ENCODE results near the gene ZNF423. TPM values are rescaled to one million over a fixed set of nuclear protein-coding genes. Genes with fewer than 3 reads are reported as not detected.

The ZNF423 gene
- total RNA-seq, 2 experiments from 2014 or later = not detected

DNA sequence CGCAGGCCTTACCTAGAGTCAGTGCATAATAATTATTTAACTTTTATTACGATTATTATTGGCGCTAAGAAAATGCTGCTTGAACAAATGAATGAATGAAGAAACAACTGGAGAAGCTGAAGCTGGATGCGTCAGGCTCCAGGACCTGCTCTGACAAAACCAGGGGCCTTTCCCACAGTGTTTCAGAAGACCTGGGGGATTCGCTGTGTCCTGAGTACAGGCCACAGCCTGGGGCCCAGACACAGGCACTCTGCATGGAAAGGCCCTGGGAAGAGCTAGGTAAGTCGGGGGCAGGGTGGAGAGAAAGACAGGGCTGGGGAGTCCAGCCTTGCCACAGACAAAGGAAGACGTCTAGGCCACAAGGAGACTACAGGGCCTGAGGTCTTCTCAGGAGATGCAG, 226.1 kb downstream of the ZNF423 start:
- DNase-seq = no peak
- POLR2A ChIA-PET = no interaction called here

DNA sequence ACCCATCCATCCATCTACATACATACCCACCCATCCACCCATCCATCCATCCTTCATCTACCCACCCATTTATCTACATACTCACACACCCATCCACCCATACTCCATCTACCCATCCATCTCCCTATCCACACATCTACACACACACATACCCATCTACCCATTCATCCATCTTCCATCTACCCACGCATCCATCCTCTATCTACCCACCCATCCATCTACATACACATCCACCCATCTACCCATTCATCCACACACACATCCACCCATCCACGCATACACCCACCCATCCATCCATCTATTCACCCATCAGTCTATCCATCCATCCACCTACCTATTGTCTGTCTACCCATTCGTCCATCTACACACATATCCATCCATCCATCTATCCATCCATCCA, 227.8 kb downstream of the ZNF423 start:
- DNase-seq = no peak
- H3K27ac Mint-ChIP-seq = no peak overlapping the region
- intact Hi-C loops (cut with DNase I, micrococcal nuclease) = no loop called here
- H3K4me3 Mint-ChIP-seq = no peak overlapping the region
- POLR2A ChIA-PET = no interaction called here
- no peaks in the 10 kb centered on the region for H3K4me1 Mint-ChIP-seq
- CTCF ChIA-PET = no interaction called here
- no peak for ATAC-seq
- H3K27me3 Mint-ChIP-seq = no peaks in the 10 kb centered on the region
- H3K9me3 Mint-ChIP-seq (ENCODE audit: low read depth) = no peaks in the 10 kb centered on the region
- H3K36me3 Mint-ChIP-seq (ENCODE audit: low read depth) = no peaks in the 10 kb centered on the region

More for the DNA sequence above, 226.1 kb downstream of the ZNF423 start:
- no peaks in the 10 kb centered on the region for H3K4me1 Mint-ChIP-seq
- H3K36me3 Mint-ChIP-seq (ENCODE audit: low read depth) = no peaks in the 10 kb centered on the region
- intact Hi-C loops (cut with DNase I, micrococcal nuclease) = no loop called here
- H3K4me3 Mint-ChIP-seq = no peak overlapping the region
- ATAC-seq = no peak
- no peak overlapping the region for H3K27ac Mint-ChIP-seq
- CTCF ChIA-PET = interaction anchor here (0.5 kb wide), 1 partner anchor 785 kb away, joined by 3 read pairs; no protein-coding TSS in a partner anchor
- H3K27me3 Mint-ChIP-seq = no peaks in the 10 kb centered on the region
- no peaks in the 10 kb centered on the region for H3K9me3 Mint-ChIP-seq (ENCODE audit: low read depth)

- H3K27ac Mint-ChIP-seq = no peak overlapping the region
- intact Hi-C loops (cut with DNase I, micrococcal nuclease) = no loop called here
- POLR2A ChIA-PET = no interaction called here
- CTCF ChIA-PET = no interaction called here
- H3K27me3 Mint-ChIP-seq = no peaks in the 10 kb centered on the region
- H3K9me3 Mint-ChIP-seq (ENCODE audit: low read depth) = no peaks in the 10 kb centered on the region
- DNase-seq (no peak), ATAC-seq (no peak)
- H3K4me1 Mint-ChIP-seq = no peaks in the 10 kb centered on the region
- H3K4me3 Mint-ChIP-seq = no peak overlapping the region
- no peaks in the 10 kb centered on the region for H3K36me3 Mint-ChIP-seq (ENCODE audit: low read depth)
Observed at GRCh38 chr16:49625311-49626065, 230.4 kb downstream of the ZNF423 start.

- no peaks in the 10 kb centered on the region for H3K9me3 Mint-ChIP-seq (ENCODE audit: low read depth)
- no peaks in the 10 kb centered on the region for H3K36me3 Mint-ChIP-seq (ENCODE audit: low read depth)
- intact Hi-C loops (cut with DNase I, micrococcal nuclease) = no loop called here
- DNase-seq (no peak), ATAC-seq (no peak)
- POLR2A ChIA-PET = no interaction called here
- no peak overlapping the region for H3K27ac Mint-ChIP-seq
- no peak overlapping the region for H3K4me3 Mint-ChIP-seq
- no peaks in the 10 kb centered on the region for H3K4me1 Mint-ChIP-seq
- CTCF ChIA-PET = no interaction called here
- no peaks in the 10 kb centered on the region for H3K27me3 Mint-ChIP-seq
Observed at GRCh38 chr16:49623501-49624266, 232.2 kb downstream of the ZNF423 start.

DNA sequence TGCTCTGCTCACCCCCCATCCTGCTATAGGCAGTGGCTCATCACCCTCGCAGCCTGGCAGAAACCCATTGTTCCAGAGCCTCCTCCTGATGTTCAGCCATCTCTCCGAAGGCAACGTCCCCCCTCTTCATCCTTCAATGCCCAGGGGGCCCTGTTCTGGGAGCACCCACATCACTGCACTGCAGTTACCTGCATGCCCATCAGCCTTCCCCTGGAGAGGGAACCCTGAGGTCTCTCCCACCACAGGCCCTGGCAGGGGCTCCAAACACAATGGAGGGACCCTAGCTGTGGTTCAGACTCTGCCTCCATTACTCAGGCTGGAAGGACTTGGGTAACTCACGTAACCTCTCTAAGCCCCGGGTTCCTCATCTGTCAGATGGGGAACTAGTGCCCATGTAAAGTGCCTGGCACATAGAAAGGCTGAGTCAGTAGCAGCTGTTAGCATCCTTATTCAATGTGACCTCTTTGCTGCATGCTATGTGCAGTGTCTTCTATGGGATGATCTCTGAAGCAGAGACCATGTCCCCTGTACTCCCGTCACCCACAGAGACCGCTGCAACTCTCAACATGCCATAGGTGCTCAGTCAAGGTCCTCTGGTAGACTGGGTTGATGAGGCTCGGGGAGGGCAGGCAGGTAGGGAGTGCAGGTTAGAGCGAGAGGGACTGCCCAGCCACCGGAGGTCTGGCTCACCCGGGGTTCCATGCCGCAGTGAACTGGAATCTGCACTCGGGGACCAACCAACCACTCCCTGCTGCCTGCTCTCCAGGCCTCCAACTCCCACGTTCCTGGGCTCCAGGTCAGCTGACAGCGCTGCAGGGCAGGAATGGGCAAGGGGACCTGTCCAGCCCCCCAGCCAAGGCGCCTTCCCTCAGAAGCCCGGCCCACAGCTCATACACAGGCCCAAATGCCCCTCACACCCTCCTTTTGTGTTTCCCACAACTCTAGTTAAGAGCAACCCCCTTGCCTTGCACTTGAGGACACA, 233.2 kb downstream of the ZNF423 start:
- no peak for ATAC-seq
- CTCF ChIA-PET = no interaction called here
- H3K9me3 Mint-ChIP-seq (ENCODE audit: low read depth) = no peaks in the 10 kb centered on the region

DNA sequence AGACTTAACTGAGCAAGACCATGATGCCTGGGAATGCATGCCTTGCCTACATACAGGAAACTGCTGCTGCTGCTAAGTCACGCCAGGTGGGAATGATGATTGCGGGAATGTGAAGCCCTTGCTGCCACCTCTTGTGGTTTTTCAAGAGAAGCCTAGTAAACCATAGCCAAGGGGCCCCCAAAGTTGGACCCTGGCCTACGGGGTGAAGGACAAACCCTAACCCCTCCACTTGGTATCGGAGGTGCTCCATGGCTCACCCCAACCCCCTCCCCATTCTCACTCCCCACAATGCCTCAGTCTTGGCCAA, 233.9 kb downstream of the ZNF423 start:
- no peaks in the 10 kb centered on the region for H3K9me3 Mint-ChIP-seq (ENCODE audit: low read depth)
- H3K4me1 Mint-ChIP-seq = no peaks in the 10 kb centered on the region
- no peaks in the 10 kb centered on the region for H3K36me3 Mint-ChIP-seq (ENCODE audit: low read depth)
- no peak for ATAC-seq
- intact Hi-C loops (cut with DNase I, micrococcal nuclease) = no loop called here
- CTCF ChIA-PET = no interaction called here
- H3K27me3 Mint-ChIP-seq = no peaks in the 10 kb centered on the region
- no peak overlapping the region for H3K27ac Mint-ChIP-seq
- POLR2A ChIA-PET = no interaction called here
- DNase-seq = no peak
- H3K4me3 Mint-ChIP-seq = no peak overlapping the region

More for the DNA sequence above, 233.2 kb downstream of the ZNF423 start:
- Mint-ChIP-seq H3K27ac (no peak overlapping the region), H3K27me3 (no peaks in the 10 kb centered on the region), H3K4me3 (no peak overlapping the region), H3K4me1 (no peaks in the 10 kb centered on the region), H3K36me3 (ENCODE audit: low read depth) (no peaks in the 10 kb centered on the region)
- POLR2A ChIA-PET = no interaction called here
- intact Hi-C loops (cut with DNase I, micrococcal nuclease) = no loop called here
- DNase-seq = no peak

DNA sequence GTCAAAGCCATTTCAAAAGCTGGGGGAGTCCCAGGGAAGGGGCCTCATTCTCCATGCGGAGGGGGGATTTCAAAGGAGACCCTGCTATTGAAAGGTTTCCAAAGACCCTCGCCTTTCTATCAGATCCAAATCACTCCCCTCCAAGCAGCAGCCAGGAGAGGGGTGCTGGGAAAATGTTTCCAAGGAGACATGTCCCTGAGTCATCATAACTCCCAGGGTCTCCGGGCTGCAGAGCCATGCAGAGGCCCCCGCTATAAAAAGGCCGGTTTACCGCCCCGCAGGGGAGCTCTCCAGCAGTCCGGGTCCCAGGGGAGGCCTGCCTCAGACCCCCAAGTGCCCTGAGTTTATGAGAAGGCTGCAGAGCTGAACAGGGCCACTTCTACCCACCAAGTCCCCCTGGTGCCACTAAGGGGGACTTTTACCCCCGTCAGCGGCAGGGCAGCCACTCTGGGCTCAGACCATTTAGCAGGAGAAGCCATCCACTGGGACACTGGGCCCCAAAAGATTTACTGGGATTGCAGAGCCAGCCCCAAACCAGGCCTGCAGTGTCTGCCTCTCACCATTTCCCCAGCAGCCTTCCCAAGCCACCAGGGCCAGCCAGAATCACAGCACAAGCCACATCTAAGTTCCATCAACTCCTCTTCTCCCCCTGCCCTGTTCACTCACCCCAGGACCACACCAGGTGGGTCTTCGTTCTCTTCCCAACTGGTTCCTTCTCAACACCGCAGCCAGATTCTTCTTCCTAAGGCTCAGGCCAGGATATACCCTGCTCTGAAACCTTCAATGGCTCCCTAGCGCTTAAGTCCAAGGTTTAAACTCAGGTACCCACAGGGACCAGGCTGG, 234.4 kb downstream of the ZNF423 start:
- no peak overlapping the region for H3K27ac Mint-ChIP-seq
- no peak overlapping the region for H3K4me3 Mint-ChIP-seq
- ChIA-PET POLR2A (no interaction called here), CTCF (no interaction called here)
- no peaks in the 10 kb centered on the region for H3K36me3 Mint-ChIP-seq (ENCODE audit: low read depth)
- no peaks in the 10 kb centered on the region for H3K27me3 Mint-ChIP-seq
- no peak for ATAC-seq
- no peaks in the 10 kb centered on the region for H3K9me3 Mint-ChIP-seq (ENCODE audit: low read depth)
- intact Hi-C loops (cut with DNase I, micrococcal nuclease) = no loop called here
- H3K4me1 Mint-ChIP-seq = no peaks in the 10 kb centered on the region
- no peak for DNase-seq

DNA sequence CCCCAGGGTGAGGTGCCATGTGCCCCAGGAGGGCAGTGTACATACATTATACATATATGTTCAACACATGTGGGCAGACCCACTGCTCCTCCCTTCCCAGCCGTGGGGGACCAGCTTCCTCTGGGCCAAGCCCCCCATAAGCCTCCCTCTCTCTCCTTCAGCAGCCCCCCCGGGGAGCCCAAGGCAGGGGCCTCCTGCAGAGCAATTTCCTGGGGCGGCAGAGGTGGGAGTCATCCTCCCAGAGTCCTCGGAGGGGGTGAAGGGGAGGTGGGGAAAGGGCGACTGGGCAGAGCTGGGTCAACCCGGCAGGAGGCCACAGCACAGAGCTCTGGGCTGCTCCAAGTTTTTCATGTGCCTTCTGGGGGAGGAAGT, 235.1 kb downstream of the ZNF423 start:
- H3K9me3 Mint-ChIP-seq (ENCODE audit: low read depth) = no peaks in the 10 kb centered on the region
- intact Hi-C loops (cut with DNase I, micrococcal nuclease) = no loop called here
- H3K4me1 Mint-ChIP-seq = no peaks in the 10 kb centered on the region
- H3K36me3 Mint-ChIP-seq (ENCODE audit: low read depth) = no peaks in the 10 kb centered on the region
- DNase-seq = no peak
- H3K4me3 Mint-ChIP-seq = no peak overlapping the region
- H3K27ac Mint-ChIP-seq = no peak overlapping the region
- ChIA-PET CTCF (no interaction called here), POLR2A (no interaction called here)
- no peaks in the 10 kb centered on the region for H3K27me3 Mint-ChIP-seq
- no peak for ATAC-seq

- Mint-ChIP-seq H3K4me1 (no peaks in the 10 kb centered on the region), H3K4me3 (no peak overlapping the region), H3K36me3 (ENCODE audit: low read depth) (no peaks in the 10 kb centered on the region), H3K9me3 (ENCODE audit: low read depth) (no peaks in the 10 kb centered on the region), H3K27ac (no peak overlapping the region), H3K27me3 (no peaks in the 10 kb centered on the region)
- POLR2A ChIA-PET = no interaction called here
- no peak for ATAC-seq
- intact Hi-C loops (cut with DNase I, micrococcal nuclease) = no loop called here
- CTCF ChIA-PET = no interaction called here
- DNase-seq = no peak
Observed at GRCh38 chr16:49620158-49620868, 235.6 kb downstream of the ZNF423 start.

- Mint-ChIP-seq H3K27me3 (no peaks in the 10 kb centered on the region), H3K4me3 (no peak overlapping the region), H3K36me3 (ENCODE audit: low read depth) (no peaks in the 10 kb centered on the region), H3K27ac (no peak overlapping the region), H3K4me1 (no peaks in the 10 kb centered on the region), H3K9me3 (ENCODE audit: low read depth) (no peaks in the 10 kb centered on the region)
- DNase-seq (no peak), ATAC-seq (no peak)
- CTCF ChIA-PET = no interaction called here
- POLR2A ChIA-PET = no interaction called here
- intact Hi-C loops (cut with DNase I, micrococcal nuclease) = no loop called here
Observed at GRCh38 chr16:49619811-49620157, 236.1 kb downstream of the ZNF423 start.

GRCh38 chr16:49618955-49619354, 237.0 kb downstream of the ZNF423 start:
- ChIA-PET POLR2A (no interaction called here), CTCF (no interaction called here)
- no peaks in the 10 kb centered on the region for H3K27me3 Mint-ChIP-seq
- no peaks in the 10 kb centered on the region for H3K36me3 Mint-ChIP-seq (ENCODE audit: low read depth)
- no peaks in the 10 kb centered on the region for H3K4me1 Mint-ChIP-seq
- intact Hi-C loops (cut with DNase I, micrococcal nuclease) = no loop called here
- H3K9me3 Mint-ChIP-seq (ENCODE audit: low read depth) = no peaks in the 10 kb centered on the region
- ATAC-seq (no peak), DNase-seq (no peak)
- H3K4me3 Mint-ChIP-seq = no peak overlapping the region
- no peak overlapping the region for H3K27ac Mint-ChIP-seq

All from activated CD4-positive, alpha-beta T cell treated with anti-CD3 and anti-CD28 coated beads for 36 hours (primary cell).